ENCODE results near the gene PPP1R3G.

Gene PPP1R3G

GRCh38 chr6:5073992-5074391 is 11.1 kb upstream of the PPP1R3G start:
- DNase-seq = no peak

GRCh38 chr6:5076931-5077330 is 8.2 kb upstream of the PPP1R3G start:
- DNase-seq = no peak

- no peak for DNase-seq
Measured at GRCh38 chr6:5078121-5078669, 6.9 kb upstream of the PPP1R3G start.

GRCh38 chr6:5079692-5080091 is 5.4 kb upstream of the PPP1R3G start:
- no peak for DNase-seq

GRCh38 chr6:5080574-5080973 is 4.6 kb upstream of the PPP1R3G start:
- no peak for DNase-seq

- DNase-seq = no peak
Measured at GRCh38 chr6:5081182-5081581, 4.0 kb upstream of the PPP1R3G start.

- no peak for DNase-seq
Measured at GRCh38 chr6:5081955-5082354, 3.2 kb upstream of the PPP1R3G start.

GRCh38 chr6:5082487-5083306 is 2.4 kb upstream of the PPP1R3G start:
- no peak for DNase-seq

- DNase-seq = no peak
Measured at GRCh38 chr6:5083307-5083583, 1.9 kb upstream of the PPP1R3G start.

- no peak for DNase-seq
Measured at GRCh38 chr6:5083813-5084359, 1.3 kb upstream of the PPP1R3G start.

- no peak for DNase-seq
Measured at GRCh38 chr6:5084360-5084780, 771 bp upstream of the PPP1R3G start.

GRCh38 chr6:5085648-5086293 is 630 bp downstream of the PPP1R3G start:
- DNase-seq = no peak

- no peak for DNase-seq
Measured at GRCh38 chr6:5086294-5086890, 1.3 kb downstream of the PPP1R3G start.

GRCh38 chr6:5087389-5087788 is 2.2 kb downstream of the PPP1R3G start:
- DNase-seq = no peak

- DNase-seq = no peak
Measured at GRCh38 chr6:5088780-5089179, 3.6 kb downstream of the PPP1R3G start.

- no peak for DNase-seq
Measured at GRCh38 chr6:5089481-5090438, 4.6 kb downstream of the PPP1R3G start.

- DNase-seq = no peak
Measured at GRCh38 chr6:5090603-5091002, 5.5 kb downstream of the PPP1R3G start.

- no peak for DNase-seq
Measured at GRCh38 chr6:5091210-5092069, 6.3 kb downstream of the PPP1R3G start.

- DNase-seq = no peak
Measured at GRCh38 chr6:5093231-5094015, 8.3 kb downstream of the PPP1R3G start.

GRCh38 chr6:5094327-5094726 is 9.2 kb downstream of the PPP1R3G start:
- DNase-seq = no peak

- no peak for DNase-seq
Measured at GRCh38 chr6:5095236-5095635, 10.1 kb downstream of the PPP1R3G start.

All from DMS153 (cell line).